K562 (cell line): ENCODE measurements around the gene CTCF. TPM values are rescaled to one million over a fixed set of nuclear protein-coding genes. Genes with fewer than 3 reads are reported as not detected.

Experiments
- ARID2 ChIP-seq: fragments of 450-650 bp; IDR thresholded peaks from 2 replicates; pipeline ENCODE4 v1.6.1; 2017; ENCODE audit warnings: antibody characterized with exemption, mild to moderate bottlenecking
- ATF1 ChIP-seq, 2 experiments: fragments of 450-650 bp in 1 of 2; IDR thresholded peaks; 2 replicates each; pipeline ENCODE4 v1.6.1; 2016; ENCODE audit warnings: missing compliant biosample characterization in 1 of 2, missing genetic modification characterization in 1 of 2
- CCAR2 ChIP-seq: fragments of 200-400 bp; formaldehyde crosslinking; IDR thresholded peaks from 2 replicates; pipeline ENCODE4 v1.6.1; 2017; ENCODE audit warnings: mild to moderate bottlenecking, low read depth, low read length
- CREM ChIP-seq: IDR thresholded peaks from 2 replicates; pipeline ENCODE4 v1.6.1; 2014; ENCODE audit warnings: antibody characterized with exemption, low read depth
- E4F1 ChIP-seq: fragments of 250-450 bp; sonication (Bioruptor Pico); IDR thresholded peaks from 2 replicates; pipeline ENCODE4 v1.5.0; 2021; ENCODE audit warnings: mild to moderate bottlenecking, borderline replicate concordance
- FOXM1 ChIP-seq, 2 experiments: fragments of 450-650 bp in 1 of 2; sonication (generic) in 1 of 2; formaldehyde crosslinking in 1 of 2; IDR thresholded peaks; 2 replicates each; pipeline versions ENCODE4 v1.6.1 to v1.9.0; 2017 to 2022; ENCODE audit warnings: low read depth in 2 of 2, mild to moderate bottlenecking in 2 of 2, missing genetic modification reagents in 1 of 2, moderate library complexity in 1 of 2
- HNRNPL ChIP-seq: fragments of 200-400 bp; formaldehyde crosslinking; IDR thresholded peaks from 2 replicates; pipeline ENCODE4 v1.6.1; 2017; ENCODE audit warnings: low read depth, mild to moderate bottlenecking, low read length
- HNRNPLL ChIP-seq: fragments of 200-400 bp; formaldehyde crosslinking; IDR thresholded peaks from 2 replicates; pipeline ENCODE4 v1.6.1; 2017; ENCODE audit warnings: low read length, low read depth, mild to moderate bottlenecking; ENCODE audit not compliant: poor library complexity, severe bottlenecking
- MAZ ChIP-seq, 2 experiments: fragments of 450-650 bp in 1 of 2; sonication (generic) in 1 of 2; formaldehyde crosslinking; IDR thresholded peaks in 1 of 2; conservative IDR thresholded peaks in 1 of 2; 2 replicates each; pipeline versions ENCODE4 v1.4.0 to v1.5.0; 2020; ENCODE audit warnings: mild to moderate bottlenecking in 1 of 2, missing genetic modification reagents in 1 of 2
- PURB ChIP-seq: sonication (generic); formaldehyde crosslinking; IDR thresholded peaks from 2 replicates; pipeline ENCODE4 v1.9.0; 2021; ENCODE audit warnings: low read depth, mild to moderate bottlenecking, missing genetic modification reagents
- RUNX1 ChIP-seq: sonication (generic); IDR thresholded peaks from 2 replicates; pipeline ENCODE4 v1.6.1; 2016; ENCODE audit warnings: antibody characterized with exemption, low read depth
- SRSF7 ChIP-seq: fragments of 200-400 bp; formaldehyde crosslinking; optimal IDR thresholded peaks from 2 replicates; pipeline ENCODE3; 2017; ENCODE audit warnings: mild to moderate bottlenecking, low read depth, low read length
- ZNF121 ChIP-seq: sonication (generic); formaldehyde crosslinking; conservative IDR thresholded peaks from 2 replicates; pipeline ENCODE4 v1.8.0; 2022; ENCODE audit warnings: missing genetic modification reagents
- ZNF282 ChIP-seq: sonication (generic); formaldehyde crosslinking; IDR thresholded peaks from 2 replicates; pipeline ENCODE4 v1.8.1; 2023; ENCODE audit warnings: missing genetic modification reagents
- polyA plus RNA-seq, 8 experiments: library from polyadenylated mRNA; depleted of rRNA in 4 of 8; stranded (reverse) in 5 of 8; unstranded in 3 of 8; fragments of >200 nt; fragmentation: Nextera tagmentation in 2 of 8; fragmentation: Illumina TruSeq in 1 of 8; extraction: Ambion mirVana in 2 of 8; extraction: Trizol in 1 of 8; gene quantifications; 2 replicates each; pipeline versions ENCODE4 v1.2.1 to v1.2.3, GENCODE V29; 2011 to 2014; ENCODE audit warnings: inconsistent platforms in 1 of 8, missing spikeins in 1 of 8
- total RNA-seq, 7 experiments: library from RNA; depleted of rRNA in 6 of 7; stranded (reverse); fragments of >200 nt in 6 of 7; fragmentation: Illumina TruSeq in 2 of 7; extraction: Trizol in 2 of 7; gene quantifications; 2 replicates each; pipeline versions ENCODE4 v1.2.1 to v1.2.3, GENCODE V29; 2011 to 2021; ENCODE audit warnings: low replicate concordance in 1 of 7
- TF ChIP-seq, protein P1 (sequence below): fragments of 450-650 bp; IDR thresholded peaks from one replicate; pipeline ENCODE4 v1.6.1; 2018; ENCODE audit warnings: mild to moderate bottlenecking, moderate library complexity; ENCODE audit not compliant: partially characterized antibody
- TF ChIP-seq, protein P2 (sequence below): fragments of 250-450 bp; sonication (Bioruptor Pico); IDR thresholded peaks from 2 replicates; pipeline ENCODE4 v1.8.0; 2022; ENCODE audit warnings: moderate library complexity, mild to moderate bottlenecking, inconsistent platforms
- TF ChIP-seq, protein P3 (sequence below): sonication (generic); formaldehyde crosslinking; IDR thresholded peaks from 2 replicates; pipeline ENCODE4 v1.8.1; 2023; ENCODE audit warnings: mild to moderate bottlenecking, missing genetic modification reagents
- TF ChIP-seq, protein P4 (sequence below), 2 experiments: IDR thresholded peaks; 2 replicates each; pipeline ENCODE4 v1.6.1; 2012; ENCODE audit warnings: improper control_type of control experiment in 2 of 2, low read depth in 2 of 2, low read length in 2 of 2, borderline replicate concordance in 1 of 2

Gene CTCF
- total and polyA plus RNA-seq, 9 of the 15 experiments (the other 6 are each of a cell fraction or from before 2014, with no cell fraction given) = 7.8 to 49.2 (median 33.9) TPM

- TF ChIP-seq, protein P1, sequence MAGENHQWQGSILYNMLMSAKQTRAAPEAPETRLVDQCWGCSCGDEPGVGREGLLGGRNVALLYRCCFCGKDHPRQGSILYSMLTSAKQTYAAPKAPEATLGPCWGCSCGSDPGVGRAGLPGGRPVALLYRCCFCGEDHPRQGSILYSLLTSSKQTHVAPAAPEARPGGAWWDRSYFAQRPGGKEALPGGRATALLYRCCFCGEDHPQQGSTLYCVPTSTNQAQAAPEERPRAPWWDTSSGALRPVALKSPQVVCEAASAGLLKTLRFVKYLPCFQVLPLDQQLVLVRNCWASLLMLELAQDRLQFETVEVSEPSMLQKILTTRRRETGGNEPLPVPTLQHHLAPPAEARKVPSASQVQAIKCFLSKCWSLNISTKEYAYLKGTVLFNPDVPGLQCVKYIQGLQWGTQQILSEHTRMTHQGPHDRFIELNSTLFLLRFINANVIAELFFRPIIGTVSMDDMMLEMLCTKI = no peak
- no peak for TF ChIP-seq RUNX1
- peak in 1 of 2 experiments; percentile 78; a peak in 3 of 4 replicates for TF ChIP-seq MAZ (CRISPR knock-in tag; conservative IDR thresholded peaks at IDR 0.05 in 1 of 2, IDR thresholded peaks at IDR 0.05 in 1 of 2)
- no peak for TF ChIP-seq E4F1 (CRISPR knock-in tag)
- TF ChIP-seq HNRNPL = no peak
- TF ChIP-seq, protein P2, sequence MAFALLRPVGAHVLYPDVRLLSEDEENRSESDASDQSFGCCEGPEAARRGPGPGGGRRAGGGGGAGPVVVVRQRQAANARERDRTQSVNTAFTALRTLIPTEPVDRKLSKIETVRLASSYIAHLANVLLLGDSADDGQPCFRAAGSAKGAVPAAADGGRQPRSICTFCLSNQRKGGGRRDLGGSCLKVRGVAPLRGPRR (CRISPR knock-in tag) = no peak
- peak; percentile 99 for TF ChIP-seq CREM
- TF ChIP-seq HNRNPLL = peak; percentile 24
- TF ChIP-seq, protein P3, sequence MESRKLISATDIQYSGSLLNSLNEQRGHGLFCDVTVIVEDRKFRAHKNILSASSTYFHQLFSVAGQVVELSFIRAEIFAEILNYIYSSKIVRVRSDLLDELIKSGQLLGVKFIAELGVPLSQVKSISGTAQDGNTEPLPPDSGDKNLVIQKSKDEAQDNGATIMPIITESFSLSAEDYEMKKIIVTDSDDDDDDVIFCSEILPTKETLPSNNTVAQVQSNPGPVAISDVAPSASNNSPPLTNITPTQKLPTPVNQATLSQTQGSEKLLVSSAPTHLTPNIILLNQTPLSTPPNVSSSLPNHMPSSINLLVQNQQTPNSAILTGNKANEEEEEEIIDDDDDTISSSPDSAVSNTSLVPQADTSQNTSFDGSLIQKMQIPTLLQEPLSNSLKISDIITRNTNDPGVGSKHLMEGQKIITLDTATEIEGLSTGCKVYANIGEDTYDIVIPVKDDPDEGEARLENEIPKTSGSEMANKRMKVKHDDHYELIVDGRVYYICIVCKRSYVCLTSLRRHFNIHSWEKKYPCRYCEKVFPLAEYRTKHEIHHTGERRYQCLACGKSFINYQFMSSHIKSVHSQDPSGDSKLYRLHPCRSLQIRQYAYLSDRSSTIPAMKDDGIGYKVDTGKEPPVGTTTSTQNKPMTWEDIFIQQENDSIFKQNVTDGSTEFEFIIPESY = no peak
- no peak for TF ChIP-seq SRSF7
- no peak for TF ChIP-seq ARID2
- TF ChIP-seq PURB = no peak
- TF ChIP-seq ATF1 (CRISPR knock-in tag; IDR thresholded peaks at IDR 0.05) = peak; percentile 94
- TF ChIP-seq ATF1 (tag; IDR thresholded peaks at IDR 0.05) = peak; percentile 97
- TF ChIP-seq ZNF282 (CRISPR knock-in tag) = no peak
- TF ChIP-seq FOXM1 (IDR thresholded peaks at IDR 0.05; ENCODE audit: low read depth) = no peak
- TF ChIP-seq FOXM1 (CRISPR knock-in tag; IDR thresholded peaks at IDR 0.05; ENCODE audit: low read depth) = no peak
- TF ChIP-seq ZNF121 = no peak
- TF ChIP-seq, protein P4, sequence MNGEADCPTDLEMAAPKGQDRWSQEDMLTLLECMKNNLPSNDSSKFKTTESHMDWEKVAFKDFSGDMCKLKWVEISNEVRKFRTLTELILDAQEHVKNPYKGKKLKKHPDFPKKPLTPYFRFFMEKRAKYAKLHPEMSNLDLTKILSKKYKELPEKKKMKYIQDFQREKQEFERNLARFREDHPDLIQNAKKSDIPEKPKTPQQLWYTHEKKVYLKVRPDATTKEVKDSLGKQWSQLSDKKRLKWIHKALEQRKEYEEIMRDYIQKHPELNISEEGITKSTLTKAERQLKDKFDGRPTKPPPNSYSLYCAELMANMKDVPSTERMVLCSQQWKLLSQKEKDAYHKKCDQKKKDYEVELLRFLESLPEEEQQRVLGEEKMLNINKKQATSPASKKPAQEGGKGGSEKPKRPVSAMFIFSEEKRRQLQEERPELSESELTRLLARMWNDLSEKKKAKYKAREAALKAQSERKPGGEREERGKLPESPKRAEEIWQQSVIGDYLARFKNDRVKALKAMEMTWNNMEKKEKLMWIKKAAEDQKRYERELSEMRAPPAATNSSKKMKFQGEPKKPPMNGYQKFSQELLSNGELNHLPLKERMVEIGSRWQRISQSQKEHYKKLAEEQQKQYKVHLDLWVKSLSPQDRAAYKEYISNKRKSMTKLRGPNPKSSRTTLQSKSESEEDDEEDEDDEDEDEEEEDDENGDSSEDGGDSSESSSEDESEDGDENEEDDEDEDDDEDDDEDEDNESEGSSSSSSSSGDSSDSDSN (IDR thresholded peaks at IDR 0.05; ENCODE audit: borderline replicate concordance in 1 of 2, low read depth in 2 of 2, low read length in 2 of 2) = no peak
- TF ChIP-seq CCAR2 = no peak
Observed at GRCh38 chr16:67660564-67661028, 98.3 kb downstream of the CTCF start, which contains the start of gene PARD6A (continued).
